ENCODE measurements around the gene SLC2A9.

DNA sequence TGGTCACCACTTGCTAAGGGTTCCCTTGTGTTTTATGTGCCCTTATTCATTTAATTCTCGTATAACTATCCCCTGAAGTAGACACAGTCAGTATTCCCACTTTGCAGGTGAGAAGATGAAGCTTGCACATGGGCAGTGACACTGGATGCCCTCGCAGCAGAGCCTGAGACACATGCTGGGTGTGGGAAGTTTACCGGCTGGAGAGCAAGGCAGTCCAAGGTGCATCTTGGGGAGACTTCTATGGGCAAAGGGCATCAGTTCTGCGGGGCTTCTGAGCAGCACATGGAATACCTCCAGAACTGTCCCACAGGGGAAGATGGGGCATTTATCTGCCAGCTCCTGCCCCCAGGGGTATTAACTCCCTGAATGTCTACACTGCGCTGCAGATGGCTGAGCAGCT is 92.2 kb downstream of the SLC2A9 start:
- TF ChIP-seq CTCF (IDR thresholded peaks at IDR 0.05; ENCODE audit: poor library complexity, severe bottlenecking) = no peak
- TF ChIP-seq POLR2AphosphoS5 (IDR thresholded peaks at IDR 0.05) = no peak
- no peak for TF ChIP-seq SMC3 (conservative IDR thresholded peaks at IDR 0.05; ENCODE audit: poor library complexity)
- no peak for TF ChIP-seq RAD21 (conservative IDR thresholded peaks at IDR 0.05)
- TF ChIP-seq EP300 (conservative IDR thresholded peaks at IDR 0.05; ENCODE audit: poor library complexity, severe bottlenecking) = no peak
- no peak for TF ChIP-seq TAF1 (IDR thresholded peaks at IDR 0.05; ENCODE audit: low read depth)
